ENCODE results near the gene PIP5K1B.

The PIP5K1B gene

GRCh38 chr9:68996462-68996861 is 291.4 kb downstream of the PIP5K1B start:
- Mint-ChIP-seq H3K9me3 (no peaks in the 10 kb centered on the region), H3K4me3 (peak overlapping the region; percentile 25), H3K27me3 (ENCODE audit: low read depth) (no peaks in the 10 kb centered on the region), H3K4me1 (ENCODE audit: low read depth) (peaks cover 22% of the 10 kb centered on the region), H3K36me3 (ENCODE audit: low read depth) (no peaks in the 10 kb centered on the region), H3K27ac (peak overlapping the region; percentile 73)

- H3K27me3 Mint-ChIP-seq (ENCODE audit: low read depth), result no peaks in the 10 kb centered on the region
- no peaks in the 10 kb centered on the region for H3K36me3 Mint-ChIP-seq (ENCODE audit: low read depth)
- no peak overlapping the region for H3K27ac Mint-ChIP-seq
- H3K9me3 Mint-ChIP-seq, result no peaks in the 10 kb centered on the region
- H3K4me1 Mint-ChIP-seq (ENCODE audit: low read depth), result peaks cover 22% of the 10 kb centered on the region
- no peak overlapping the region for H3K4me3 Mint-ChIP-seq
Observed at GRCh38 chr9:68997666-68998065, 292.6 kb downstream of the PIP5K1B start.

GRCh38 chr9:68998385-68998784 is 293.3 kb downstream of the PIP5K1B start:
- H3K36me3 Mint-ChIP-seq (ENCODE audit: low read depth), result no peaks in the 10 kb centered on the region

GRCh38 chr9:68998812-68999211 is 293.8 kb downstream of the PIP5K1B start:
- Mint-ChIP-seq H3K4me1 (ENCODE audit: low read depth) (peaks cover 22% of the 10 kb centered on the region), H3K36me3 (ENCODE audit: low read depth) (no peaks in the 10 kb centered on the region), H3K9me3 (no peaks in the 10 kb centered on the region), H3K27me3 (ENCODE audit: low read depth) (no peaks in the 10 kb centered on the region), H3K27ac (no peak overlapping the region), H3K4me3 (no peak overlapping the region)

More at GRCh38 chr9:68998385-68998784, 293.3 kb downstream of the PIP5K1B start:
- H3K9me3 Mint-ChIP-seq, result no peaks in the 10 kb centered on the region
- no peak overlapping the region for H3K4me3 Mint-ChIP-seq
- H3K4me1 Mint-ChIP-seq (ENCODE audit: low read depth), result peaks cover 22% of the 10 kb centered on the region
- H3K27me3 Mint-ChIP-seq (ENCODE audit: low read depth), result no peaks in the 10 kb centered on the region
- no peak overlapping the region for H3K27ac Mint-ChIP-seq

GRCh38 chr9:68999393-69000105 is 294.5 kb downstream of the PIP5K1B start:
- Mint-ChIP-seq H3K9me3 (no peaks in the 10 kb centered on the region), H3K27ac (peak overlapping the region; percentile 17), H3K4me3 (no peak overlapping the region)

GRCh38 chr9:69001921-69002320 is 296.9 kb downstream of the PIP5K1B start:
- H3K36me3 Mint-ChIP-seq (ENCODE audit: low read depth), result no peaks in the 10 kb centered on the region
- H3K4me3 Mint-ChIP-seq, result no peak overlapping the region
- H3K9me3 Mint-ChIP-seq, result no peaks in the 10 kb centered on the region
- no peak overlapping the region for H3K27ac Mint-ChIP-seq
- peaks cover 11% of the 10 kb centered on the region for H3K4me1 Mint-ChIP-seq (ENCODE audit: low read depth)
- peaks cover 2% of the 10 kb centered on the region for H3K27me3 Mint-ChIP-seq (ENCODE audit: low read depth)

More at GRCh38 chr9:68999393-69000105, 294.5 kb downstream of the PIP5K1B start:
- peaks cover 2% of the 10 kb centered on the region for H3K27me3 Mint-ChIP-seq (ENCODE audit: low read depth)
- no peaks in the 10 kb centered on the region for H3K36me3 Mint-ChIP-seq (ENCODE audit: low read depth)
- peaks cover 22% of the 10 kb centered on the region for H3K4me1 Mint-ChIP-seq (ENCODE audit: low read depth)

- Mint-ChIP-seq H3K27ac (no peak overlapping the region), H3K36me3 (ENCODE audit: low read depth) (no peaks in the 10 kb centered on the region), H3K9me3 (no peaks in the 10 kb centered on the region), H3K4me3 (no peak overlapping the region), H3K27me3 (ENCODE audit: low read depth) (peaks cover 6% of the 10 kb centered on the region), H3K4me1 (ENCODE audit: low read depth) (peaks cover 10% of the 10 kb centered on the region)
Observed at GRCh38 chr9:69003051-69003450, 298.0 kb downstream of the PIP5K1B start.

GRCh38 chr9:69004836-69005235 is 299.8 kb downstream of the PIP5K1B start:
- Mint-ChIP-seq H3K4me3 (no peak overlapping the region), H3K27me3 (ENCODE audit: low read depth) (peaks cover 7% of the 10 kb centered on the region), H3K36me3 (ENCODE audit: low read depth) (no peaks in the 10 kb centered on the region), H3K27ac (no peak overlapping the region), H3K9me3 (no peaks in the 10 kb centered on the region), H3K4me1 (ENCODE audit: low read depth) (no peaks in the 10 kb centered on the region)

GRCh38 chr9:69009708-69010107 is 304.7 kb downstream of the PIP5K1B start:
- Mint-ChIP-seq H3K9me3 (no peaks in the 10 kb centered on the region), H3K4me3 (no peak overlapping the region), H3K4me1 (ENCODE audit: low read depth) (peaks cover 11% of the 10 kb centered on the region), H3K36me3 (ENCODE audit: low read depth) (no peaks in the 10 kb centered on the region), H3K27ac (no peak overlapping the region), H3K27me3 (ENCODE audit: low read depth) (peaks cover 27% of the 10 kb centered on the region)

- H3K27me3 Mint-ChIP-seq (ENCODE audit: low read depth), result peaks cover 41% of the 10 kb centered on the region
- no peaks in the 10 kb centered on the region for H3K9me3 Mint-ChIP-seq
- peaks cover 11% of the 10 kb centered on the region for H3K4me1 Mint-ChIP-seq (ENCODE audit: low read depth)
- no peaks in the 10 kb centered on the region for H3K36me3 Mint-ChIP-seq (ENCODE audit: low read depth)
- H3K27ac Mint-ChIP-seq, result no peak overlapping the region
- no peak overlapping the region for H3K4me3 Mint-ChIP-seq
Observed at GRCh38 chr9:69012696-69013381, 307.8 kb downstream of the PIP5K1B start.

- Mint-ChIP-seq H3K4me1 (ENCODE audit: low read depth) (peaks cover 12% of the 10 kb centered on the region), H3K36me3 (ENCODE audit: low read depth) (no peaks in the 10 kb centered on the region), H3K9me3 (no peaks in the 10 kb centered on the region), H3K27me3 (ENCODE audit: low read depth) (peaks cover 37% of the 10 kb centered on the region), H3K4me3 (no peak overlapping the region), H3K27ac (no peak overlapping the region)
Observed at GRCh38 chr9:69013382-69013727, 308.3 kb downstream of the PIP5K1B start.

GRCh38 chr9:69014013-69014412 is 309.0 kb downstream of the PIP5K1B start, which contains the start of gene PRKACG:
TSS of gene PRKACG (minus strand) at chr9:69014113. CDS start at chr9:69014092, 21 bp downstream.
- peaks cover 18% of the 10 kb centered on the region for H3K4me1 Mint-ChIP-seq (ENCODE audit: low read depth)
- H3K9me3 Mint-ChIP-seq, result no peaks in the 10 kb centered on the region
- no peak within 1 kb of the TSS for H3K4me3 Mint-ChIP-seq
- no peaks in the 10 kb centered on the region for H3K36me3 Mint-ChIP-seq (ENCODE audit: low read depth)
- H3K27ac Mint-ChIP-seq, result no peak within 1 kb of the TSS
- H3K27me3 Mint-ChIP-seq (ENCODE audit: low read depth), result peaks cover 37% of the 10 kb centered on the region

GRCh38 chr9:69016191-69017096 is 311.4 kb downstream of the PIP5K1B start:
- peaks cover 33% of the 10 kb centered on the region for H3K27me3 Mint-ChIP-seq (ENCODE audit: low read depth)
- no peaks in the 10 kb centered on the region for H3K9me3 Mint-ChIP-seq
- no peaks in the 10 kb centered on the region for H3K36me3 Mint-ChIP-seq (ENCODE audit: low read depth)
- no peak overlapping the region for H3K4me3 Mint-ChIP-seq
- H3K27ac Mint-ChIP-seq, result peak overlapping the region; percentile 23
- peaks cover 32% of the 10 kb centered on the region for H3K4me1 Mint-ChIP-seq (ENCODE audit: low read depth)

- Mint-ChIP-seq H3K4me3 (no peak overlapping the region), H3K27me3 (ENCODE audit: low read depth) (peaks cover 23% of the 10 kb centered on the region), H3K4me1 (ENCODE audit: low read depth) (peaks cover 25% of the 10 kb centered on the region), H3K36me3 (ENCODE audit: low read depth) (no peaks in the 10 kb centered on the region), H3K9me3 (no peaks in the 10 kb centered on the region), H3K27ac (no peak overlapping the region)
Observed at GRCh38 chr9:69018737-69019136, 313.7 kb downstream of the PIP5K1B start.
